Erythroblast (primary cell): ENCODE results near the gene MBD1.

Experiments used
- DNase-seq, 2 experiments: peaks; one replicate each; lab custom pipeline; 2025; lab: John Stamatoyannopoulos, UW
- GATA1 ChIP-seq: IDR thresholded peaks from 2 replicates; pipeline ENCODE4 v1.6.1; 2011; ENCODE audit warnings: low read depth, mild to moderate bottlenecking, control low read depth, low read length, moderate library complexity
- POLR2A ChIP-seq: IDR thresholded peaks from 2 replicates; pipeline ENCODE4 v1.6.1; 2011; ENCODE audit warnings: mild to moderate bottlenecking, low read length

Gene MBD1

DNA sequence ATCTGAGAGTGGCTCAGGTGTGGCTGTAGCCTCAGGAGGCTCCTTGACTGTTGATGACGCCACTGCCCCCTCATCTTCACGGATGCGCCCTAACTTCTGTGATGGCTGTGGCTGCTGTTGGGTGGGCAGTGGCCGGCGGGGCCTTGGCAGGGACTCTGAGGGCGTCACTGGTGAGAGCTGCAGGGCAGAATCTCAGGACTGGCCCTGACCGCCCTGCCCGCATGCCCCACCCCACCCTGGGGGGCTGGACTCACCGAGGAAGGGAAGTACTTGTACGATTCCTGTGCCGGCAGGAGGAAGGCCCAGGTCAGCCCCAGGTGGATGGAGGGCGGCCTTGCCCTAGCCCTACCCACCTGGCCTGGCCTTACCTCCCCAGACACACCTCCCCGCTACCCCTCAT lies 3.7 kb upstream of the MBD1 start:
- DNase-seq: no peak
- TF ChIP-seq GATA1 (no peak), POLR2A (no peak)

DNA sequence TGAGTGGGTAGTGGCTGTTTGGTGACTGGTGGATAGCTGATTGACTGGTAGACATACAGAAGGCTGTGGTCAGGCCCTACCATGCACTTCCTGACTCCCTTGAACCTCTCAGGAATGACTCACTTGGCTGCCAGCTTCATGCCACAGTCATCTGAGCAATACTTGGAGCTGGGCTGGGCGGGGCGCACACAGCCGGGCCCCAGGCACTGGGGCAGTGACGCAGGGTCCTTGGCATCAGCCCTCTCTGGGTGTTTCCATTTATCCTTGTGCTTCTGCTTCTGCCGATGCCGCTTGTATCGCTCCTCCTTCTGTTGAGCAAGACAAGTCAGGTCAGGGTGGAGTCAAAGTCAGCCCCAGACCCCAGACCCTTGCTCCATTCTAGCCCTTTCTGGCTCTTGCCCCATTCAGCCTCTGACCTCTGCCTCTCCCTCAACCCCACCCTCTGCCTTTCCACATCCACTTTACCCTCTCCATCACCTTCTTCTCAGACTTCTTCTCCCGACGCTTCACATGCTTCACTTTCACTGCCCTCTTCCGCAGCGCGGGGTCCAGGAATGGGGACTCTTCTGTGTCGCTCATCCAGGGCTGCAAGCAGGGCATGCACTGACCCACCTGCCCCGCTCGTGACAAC lies 3.0 kb upstream of the MBD1 start:
- TF ChIP-seq POLR2A: no peak
- no peak for TF ChIP-seq GATA1
- DNase-seq: no peak

DNA sequence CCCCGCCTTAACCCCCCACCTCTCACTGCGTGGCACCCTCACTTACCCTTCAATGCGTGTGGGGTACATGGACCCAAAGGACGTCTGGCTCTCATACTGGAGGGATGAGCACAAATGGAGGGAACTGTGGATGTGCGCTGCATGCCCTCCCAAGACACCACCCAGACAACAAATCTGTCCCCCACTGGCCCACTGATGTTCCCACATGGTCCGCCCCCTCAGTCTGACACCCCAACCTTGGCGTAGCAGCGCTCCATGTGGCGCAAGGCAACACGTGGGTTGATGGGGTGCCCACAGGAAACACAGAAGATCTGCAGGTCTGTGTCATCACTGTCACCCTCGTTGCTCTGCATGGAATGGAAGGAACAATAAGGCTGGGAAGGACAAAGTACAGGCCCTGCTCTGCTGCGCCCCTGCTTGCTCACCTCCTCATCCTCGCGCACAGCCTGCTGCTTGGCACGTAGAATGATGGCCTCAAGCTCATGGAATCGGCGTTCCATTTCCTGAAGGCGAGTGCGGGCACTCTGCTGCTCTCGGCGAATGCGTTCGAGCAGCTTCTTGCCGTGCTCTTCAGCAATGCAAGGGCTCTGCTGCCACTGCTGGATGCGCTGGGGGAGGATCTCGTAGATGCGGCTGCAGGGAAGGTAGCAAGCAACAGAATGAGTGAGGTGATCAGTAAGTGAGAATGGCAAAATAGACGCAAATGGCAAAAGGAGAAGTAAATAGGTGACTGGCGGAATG lies 2.3 kb upstream of the MBD1 start:
- no peak for DNase-seq
- TF ChIP-seq POLR2A: no peak
- no peak for TF ChIP-seq GATA1

DNA sequence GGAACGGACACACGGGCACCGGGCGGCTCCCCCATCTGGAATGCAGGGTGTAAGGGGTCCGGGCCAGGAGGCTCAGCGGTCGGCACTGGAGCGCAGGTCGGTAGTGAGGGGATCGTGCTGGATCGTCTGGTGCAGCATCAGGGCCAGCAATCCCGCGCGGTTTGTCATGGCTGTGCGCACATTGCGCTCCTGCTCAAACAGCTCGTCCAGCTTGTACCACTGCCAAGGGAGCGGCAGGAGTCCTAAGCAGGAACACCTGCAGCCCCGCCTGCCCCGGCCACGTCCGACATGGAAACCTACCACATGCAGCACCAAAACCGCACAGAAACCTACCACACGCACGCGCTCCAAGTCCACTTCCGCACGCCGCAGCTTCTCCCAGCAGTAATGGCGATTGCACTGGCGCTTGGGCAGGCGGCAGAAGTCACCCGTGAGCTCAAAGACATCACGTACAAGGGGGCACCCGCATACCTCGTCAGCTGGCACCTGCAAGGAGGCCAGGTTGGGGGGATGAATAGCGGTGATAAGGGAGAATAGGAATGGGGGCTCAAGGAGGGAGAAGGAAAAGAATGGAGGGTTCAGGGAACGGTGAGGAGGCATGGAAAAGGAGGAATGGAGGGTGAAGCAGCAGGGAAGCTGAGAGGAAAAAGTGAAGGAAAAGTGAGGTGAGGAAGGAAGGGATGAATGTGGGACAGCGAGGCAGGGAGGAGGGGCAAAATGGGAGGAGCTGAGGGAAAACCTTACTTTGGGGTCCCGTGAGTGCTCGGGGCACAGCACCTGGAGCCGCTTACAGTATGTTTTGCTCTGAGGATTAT lies 1.4 kb upstream of the MBD1 start:
- TF ChIP-seq POLR2A (no peak), GATA1 (no peak)
- DNase-seq: no peak

GRCh38 chr18:50281972-50282520 lies 723 bp upstream of the MBD1 start:
- TF ChIP-seq GATA1 (no peak), POLR2A (no peak)
- DNase-seq: no peak

GRCh38 chr18:50280707-50281294 lies 522 bp downstream of the MBD1 start:
- TF ChIP-seq POLR2A (no peak), GATA1 (no peak)
- DNase-seq: no peak

- TF ChIP-seq POLR2A (no peak), GATA1 (no peak)
- DNase-seq: no peak
Measured at GRCh38 chr18:50279752-50280151, 1.6 kb downstream of the MBD1 start.

DNA sequence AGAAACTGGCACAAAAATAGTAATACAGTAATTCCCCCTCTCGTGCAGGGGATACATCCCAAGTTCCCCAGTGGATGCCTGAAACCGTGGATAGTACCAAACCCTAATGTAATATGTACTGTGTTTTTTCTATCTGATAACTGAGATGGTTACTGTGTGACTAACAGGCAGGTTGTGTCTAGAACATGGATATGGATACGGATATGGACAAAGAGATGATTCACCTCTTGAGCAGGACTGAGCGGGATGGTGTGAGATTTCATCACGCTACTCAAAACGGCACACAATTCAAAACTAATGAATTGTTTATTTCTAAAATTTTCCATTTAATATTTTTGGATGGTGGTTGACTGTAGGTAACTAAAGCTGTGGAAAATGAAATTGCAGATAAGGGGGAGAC lies 3.4 kb downstream of the MBD1 start:
- no peak for TF ChIP-seq POLR2A
- no peak for TF ChIP-seq GATA1
- no peak for DNase-seq

- no peak for DNase-seq
Measured at GRCh38 chr18:50276452-50276851, 4.9 kb downstream of the MBD1 start.

GRCh38 chr18:50275503-50276036 lies 5.8 kb downstream of the MBD1 start:
- TF ChIP-seq GATA1: no peak
- no peak for TF ChIP-seq POLR2A
- DNase-seq: no peak

More at GRCh38 chr18:50276452-50276851, 4.9 kb downstream of the MBD1 start:
- TF ChIP-seq POLR2A (no peak), GATA1 (no peak)

DNA sequence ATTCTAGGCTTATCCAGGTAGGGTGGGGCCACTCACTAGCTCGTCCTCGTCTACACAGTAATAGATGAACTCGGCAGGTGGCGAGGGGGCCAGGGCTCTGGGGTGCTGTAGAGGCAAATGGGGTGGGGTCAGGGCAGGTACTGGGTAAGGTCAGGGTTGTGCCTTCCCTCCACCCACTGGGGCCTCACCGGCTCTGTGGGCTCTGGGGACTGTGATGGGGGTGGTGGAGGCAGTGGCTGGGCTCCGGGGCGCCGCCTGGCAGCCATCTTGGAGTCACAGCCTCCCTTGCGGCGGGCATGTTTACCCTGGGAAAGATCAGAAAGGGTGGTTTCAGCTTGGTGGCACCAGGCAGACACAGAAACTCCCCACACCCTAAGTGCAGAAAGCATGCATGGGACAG lies 6.4 kb downstream of the MBD1 start:
- DNase-seq: no peak
- TF ChIP-seq GATA1: no peak
- no peak for TF ChIP-seq POLR2A

GRCh38 chr18:50274044-50274442 lies 7.3 kb downstream of the MBD1 start:
- TF ChIP-seq POLR2A: no peak
- TF ChIP-seq GATA1: no peak
- no peak for DNase-seq

DNA sequence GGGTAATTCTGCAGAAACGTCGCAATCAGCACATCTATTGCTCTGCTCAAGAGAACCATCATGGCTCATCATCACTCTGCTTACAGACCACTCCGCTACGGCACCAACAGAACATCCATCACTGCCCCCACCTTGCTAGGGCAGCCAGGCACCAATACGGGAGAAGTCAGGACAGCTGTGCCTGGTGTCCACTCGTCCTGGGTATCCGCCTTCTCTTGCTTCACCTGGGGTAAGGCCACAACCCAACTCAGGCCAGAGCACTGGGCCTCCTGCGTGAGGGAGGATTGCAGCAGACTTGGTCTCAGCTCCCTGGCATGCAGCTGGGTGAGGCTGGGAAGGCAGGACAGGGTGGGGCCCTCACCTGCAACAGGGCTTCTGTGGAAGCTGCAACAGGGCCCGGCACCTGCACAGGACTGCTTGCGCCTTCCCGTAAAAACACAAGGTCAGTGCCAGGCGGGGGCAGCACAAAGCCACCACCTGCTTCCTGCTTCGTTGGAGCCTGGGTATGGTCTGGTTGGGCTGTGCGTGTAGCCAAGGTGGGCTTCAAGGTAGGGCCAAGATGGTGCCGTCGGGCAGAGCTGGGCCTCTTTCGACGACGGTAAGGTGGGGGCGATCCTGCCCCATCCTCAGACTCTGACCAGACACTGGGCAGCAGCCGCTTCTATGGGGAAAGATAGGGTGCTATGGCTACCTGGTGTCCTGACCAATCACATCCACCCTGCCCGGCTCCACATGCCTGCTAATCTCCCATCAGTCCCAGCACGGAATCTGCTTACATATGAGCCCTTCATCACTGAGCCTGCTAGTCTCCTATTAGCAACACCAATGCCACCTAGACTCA lies 7.9 kb downstream of the MBD1 start:
- no peak for DNase-seq
- no peak for TF ChIP-seq GATA1
- no peak for TF ChIP-seq POLR2A
